ENCODE results near the gene RLN3.
"Not testable (repeated sequence)": the region's sequence is repeated elsewhere in the genome, so short reads cannot be mapped to it uniquely, and the experiment has no call there.

DNA sequence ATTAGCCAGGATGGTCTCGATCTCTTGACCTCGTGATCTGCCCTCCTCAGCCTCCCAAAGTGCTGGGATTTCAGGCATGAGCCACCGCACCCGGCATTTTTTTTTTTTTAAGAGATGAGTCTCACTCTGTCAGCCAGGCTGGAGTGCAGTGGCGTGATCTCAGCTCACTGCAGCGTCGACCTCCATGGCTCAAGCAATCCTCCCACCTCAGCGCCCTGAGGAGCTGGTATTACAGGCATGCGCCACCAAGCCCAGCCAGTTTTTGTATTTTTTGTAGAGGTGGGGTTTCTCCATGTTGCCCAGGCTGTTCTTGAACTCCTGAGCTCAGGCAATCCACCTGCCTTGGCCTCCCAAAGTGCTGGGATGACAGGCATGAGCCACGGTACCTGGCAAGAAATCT, 19.9 kb downstream of the RLN3 start:
- not testable (repeated sequence) for TF ChIP-seq EZH2 (IDR thresholded peaks at IDR 0.05); POLR2AphosphoS5 (IDR thresholded peaks at IDR 0.05; ENCODE audit: borderline replicate concordance, low read depth, low read length)
